Epithelial cell of esophagus (primary cell): ENCODE data around the gene RASGEF1C.

Experiments
- DNase-seq: peaks from one replicate; pipeline ENCODE4 v3.0.0; 2010; ENCODE audit warnings: low read depth
- H3K4me3 ChIP-seq: 2 replicates; pipeline ENCODE4 v1.5.1; 2011; ENCODE audit warnings: mild to moderate bottlenecking, low read length, control low read depth
- TF ChIP-seq, protein P1 (sequence below): IDR thresholded peaks from 2 replicates; pipeline ENCODE4 v1.5.1; 2011; ENCODE audit warnings: low read depth, mild to moderate bottlenecking, low read length, control low read depth, inconsistent platforms; ENCODE audit not compliant: insufficient read depth; ENCODE audit errors: missing control alignments

RASGEF1C gene

DNA sequence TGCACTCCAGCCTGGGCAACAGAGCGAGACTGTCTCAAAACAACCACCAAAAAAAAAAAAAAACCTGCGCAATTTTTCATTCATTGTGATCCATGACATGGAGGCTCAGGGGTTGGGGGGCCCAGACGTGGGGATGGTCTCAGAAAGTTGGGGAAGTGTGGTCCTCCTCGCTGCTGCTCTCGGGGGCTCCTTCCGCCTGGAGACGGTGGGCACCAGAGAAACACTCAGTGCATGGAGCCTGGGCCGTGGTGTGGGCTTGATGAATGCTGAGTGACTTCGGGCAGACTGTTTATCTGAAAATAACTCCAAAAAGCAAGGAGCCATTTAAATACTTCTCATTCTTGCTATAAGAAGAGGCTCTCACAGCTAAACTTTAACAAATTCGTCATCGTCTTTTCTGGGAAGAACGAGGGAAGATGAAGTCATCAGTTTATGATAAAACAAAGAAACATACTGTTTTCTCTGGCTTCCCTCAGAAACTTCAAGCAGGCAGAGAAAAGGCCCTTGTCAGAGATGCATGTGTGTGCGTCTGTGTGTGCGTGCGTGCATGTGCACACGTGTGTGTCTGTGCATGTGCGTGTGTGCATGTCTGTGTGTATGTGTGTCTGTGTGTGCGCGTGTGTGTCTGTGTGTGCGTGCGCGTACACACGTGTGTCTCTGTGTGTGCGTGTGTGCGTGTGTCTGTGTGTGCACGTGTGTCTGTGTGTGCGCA is 35.0 kb downstream of the RASGEF1C start:
- TF ChIP-seq, protein P1, sequence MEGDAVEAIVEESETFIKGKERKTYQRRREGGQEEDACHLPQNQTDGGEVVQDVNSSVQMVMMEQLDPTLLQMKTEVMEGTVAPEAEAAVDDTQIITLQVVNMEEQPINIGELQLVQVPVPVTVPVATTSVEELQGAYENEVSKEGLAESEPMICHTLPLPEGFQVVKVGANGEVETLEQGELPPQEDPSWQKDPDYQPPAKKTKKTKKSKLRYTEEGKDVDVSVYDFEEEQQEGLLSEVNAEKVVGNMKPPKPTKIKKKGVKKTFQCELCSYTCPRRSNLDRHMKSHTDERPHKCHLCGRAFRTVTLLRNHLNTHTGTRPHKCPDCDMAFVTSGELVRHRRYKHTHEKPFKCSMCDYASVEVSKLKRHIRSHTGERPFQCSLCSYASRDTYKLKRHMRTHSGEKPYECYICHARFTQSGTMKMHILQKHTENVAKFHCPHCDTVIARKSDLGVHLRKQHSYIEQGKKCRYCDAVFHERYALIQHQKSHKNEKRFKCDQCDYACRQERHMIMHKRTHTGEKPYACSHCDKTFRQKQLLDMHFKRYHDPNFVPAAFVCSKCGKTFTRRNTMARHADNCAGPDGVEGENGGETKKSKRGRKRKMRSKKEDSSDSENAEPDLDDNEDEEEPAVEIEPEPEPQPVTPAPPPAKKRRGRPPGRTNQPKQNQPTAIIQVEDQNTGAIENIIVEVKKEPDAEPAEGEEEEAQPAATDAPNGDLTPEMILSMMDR, result no peak
- no peak for DNase-seq
- no peak overlapping the region for H3K4me3 ChIP-seq

DNA sequence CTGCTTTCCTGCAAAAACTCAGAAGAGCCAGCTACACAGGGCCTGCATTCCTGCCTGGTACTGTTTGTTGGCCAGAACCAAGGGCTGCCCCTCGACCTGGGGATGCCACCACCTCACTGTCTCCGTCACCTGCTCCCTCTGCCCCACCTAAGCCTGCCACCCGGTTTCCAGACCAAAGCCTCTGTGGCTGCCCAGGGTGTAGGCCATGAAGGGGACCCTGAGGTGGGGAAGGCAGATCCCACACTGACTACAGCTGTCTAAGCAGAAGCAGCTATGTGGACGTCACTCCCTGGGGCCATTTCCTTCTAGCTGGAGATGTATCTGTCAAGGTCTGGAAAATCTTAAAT is 35.8 kb downstream of the RASGEF1C start:
- TF ChIP-seq, protein P1, result no peak
- DNase-seq, result no peak
- H3K4me3 ChIP-seq, result no peak overlapping the region

DNA sequence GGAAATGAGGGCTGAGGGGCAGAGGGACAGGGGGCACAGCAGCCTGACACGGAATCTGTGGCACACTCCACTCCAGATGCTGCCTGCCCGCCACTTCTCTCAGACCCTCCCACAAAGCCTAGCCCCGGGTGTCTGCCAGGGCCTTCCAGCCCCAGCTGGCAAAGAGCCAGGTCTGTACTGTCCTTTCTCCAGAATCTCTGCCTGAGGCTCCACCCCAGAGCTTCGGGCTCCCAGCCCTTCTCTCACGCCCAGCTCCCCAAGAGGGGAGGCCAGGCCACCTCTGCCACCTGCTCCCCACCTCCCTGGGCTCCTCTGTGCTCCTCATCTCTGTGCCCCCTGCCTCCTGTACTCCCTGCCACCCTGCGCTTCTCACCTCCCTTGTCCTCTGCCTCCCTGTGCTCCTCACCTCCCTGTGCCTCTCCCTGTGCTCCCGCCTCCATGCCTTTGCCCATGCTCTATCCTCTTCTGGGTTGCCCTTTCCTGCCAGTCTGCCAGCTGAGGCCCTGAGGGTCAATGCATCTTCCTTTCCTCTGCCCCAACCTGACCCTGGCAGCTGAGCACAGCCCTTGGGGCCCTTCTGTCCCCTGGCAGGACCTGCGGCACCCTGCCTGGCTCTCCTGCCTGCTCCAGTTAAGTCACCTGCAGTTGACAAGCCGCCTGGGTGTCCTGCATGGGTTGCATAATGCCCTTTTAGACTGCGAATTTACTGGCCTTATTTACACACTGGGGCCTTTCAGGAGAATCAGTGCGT is 36.4 kb downstream of the RASGEF1C start:
- no peak overlapping the region for H3K4me3 ChIP-seq
- TF ChIP-seq, protein P1, result no peak
- no peak for DNase-seq

DNA sequence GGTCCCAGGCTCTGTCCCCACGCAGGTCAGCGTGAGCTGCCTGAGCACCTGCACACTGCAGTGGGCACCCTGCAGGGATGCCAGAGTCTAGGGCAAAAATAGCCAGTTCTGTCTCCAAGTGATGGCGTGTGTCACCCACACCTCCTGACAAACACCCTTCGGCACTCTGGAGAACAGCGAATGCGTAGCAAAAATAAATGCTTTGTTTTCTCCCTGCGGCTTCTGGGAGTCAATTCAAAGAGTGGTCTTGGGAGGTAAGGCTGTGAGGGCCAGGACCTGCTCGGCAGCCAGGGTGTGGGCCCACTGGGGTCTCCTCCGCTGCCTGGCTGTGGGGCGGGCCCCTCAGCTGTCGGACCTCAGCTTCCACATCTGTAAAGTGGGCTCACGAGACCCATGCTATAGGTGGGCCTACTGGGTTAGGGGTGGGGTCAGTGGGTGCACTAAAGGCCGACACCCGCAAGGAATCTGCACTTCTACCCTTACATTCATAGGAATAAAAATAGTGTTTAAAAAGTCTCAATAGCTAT is 37.4 kb downstream of the RASGEF1C start:
- no peak for DNase-seq
- H3K4me3 ChIP-seq, result no peak overlapping the region
- TF ChIP-seq, protein P1, result no peak

DNA sequence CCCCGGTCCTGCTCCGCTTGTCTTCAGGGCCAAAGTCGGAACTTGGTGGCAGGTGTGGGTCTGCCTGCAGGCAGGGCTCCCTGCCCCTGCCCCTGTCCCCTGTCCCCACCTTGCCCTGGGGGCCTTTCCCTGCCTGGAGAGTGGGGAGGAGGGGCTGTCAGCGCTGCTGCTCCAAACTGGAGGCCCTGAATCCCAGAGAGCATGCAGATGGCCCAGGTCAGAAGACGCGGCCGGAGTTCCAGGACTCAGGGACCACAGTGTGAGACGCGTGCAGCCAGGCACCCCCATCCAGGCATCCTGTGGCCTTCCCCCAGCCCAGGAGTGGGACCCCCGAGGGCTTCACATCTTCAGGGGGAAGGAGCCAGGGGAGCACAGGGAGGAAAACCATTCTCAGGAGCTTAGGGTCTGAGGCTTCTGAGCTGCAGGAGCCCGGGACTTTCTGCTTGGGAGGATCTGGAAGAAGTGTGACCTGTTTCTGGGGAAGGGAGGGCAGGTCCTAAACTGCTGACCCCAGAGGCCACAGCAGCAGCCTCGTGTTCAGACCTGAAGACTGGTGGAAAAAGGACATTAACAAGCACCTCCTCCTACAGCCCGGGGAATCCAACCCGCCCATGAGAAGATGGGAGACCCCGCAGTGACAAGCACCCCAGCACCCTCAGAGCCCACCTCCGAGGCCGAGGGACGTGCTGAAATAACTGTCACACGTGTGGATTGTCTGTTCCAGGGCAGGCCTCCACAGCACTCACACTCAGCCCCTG is 38.0 kb downstream of the RASGEF1C start:
- no peak for DNase-seq
- no peak overlapping the region for H3K4me3 ChIP-seq
- TF ChIP-seq, protein P1, result no peak

DNA sequence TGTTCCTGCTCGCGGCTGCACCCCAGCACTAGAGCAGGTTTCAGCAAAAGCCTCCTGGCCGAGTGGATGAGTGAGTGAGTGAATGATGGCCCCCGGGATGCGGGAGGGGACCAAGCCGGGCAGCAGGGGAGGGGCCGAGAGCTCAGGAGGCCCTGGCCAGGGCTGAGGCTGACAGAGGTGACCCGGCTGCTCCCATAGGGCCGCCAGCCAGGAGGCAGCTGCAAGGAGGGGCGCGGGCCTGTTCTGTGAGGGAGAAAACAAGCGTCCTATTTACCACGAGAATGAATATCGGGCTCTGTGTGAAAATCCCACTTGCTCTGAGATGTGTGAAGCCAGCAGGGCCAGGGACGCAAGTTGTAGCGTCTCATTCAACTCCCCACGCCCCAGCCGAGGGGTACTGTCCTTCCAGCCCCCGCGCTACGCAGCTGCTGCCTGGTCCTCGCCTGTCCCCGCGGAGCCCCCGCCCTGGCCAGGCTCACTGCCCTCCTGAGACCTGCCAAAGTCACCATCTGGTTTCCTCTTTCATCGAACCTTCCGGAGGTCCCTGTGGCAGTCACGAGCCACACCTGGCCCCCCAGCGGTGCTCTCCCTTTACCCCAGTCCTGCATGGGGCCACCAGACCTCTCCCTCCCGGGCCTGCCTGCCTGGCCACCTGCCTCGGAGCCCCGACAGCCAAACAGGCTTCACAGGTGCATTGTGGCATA is 38.8 kb downstream of the RASGEF1C start:
- no peak for DNase-seq
- TF ChIP-seq, protein P1, result no peak
- no peak overlapping the region for H3K4me3 ChIP-seq
